ENCODE data around the gene RNF121. TPM values are rescaled to one million over a fixed set of nuclear protein-coding genes. Genes with fewer than 3 reads are reported as not detected.
A peak's percentile ranks its signal among the peaks of the same experiment; 100 is the strongest.

Gene RNF121
- total RNA-seq, 2 experiments from 2014 or later, result 15.4 to 16.8 TPM

GRCh38 chr11:71940561-71941219 is 11.8 kb downstream of the RNF121 start:
- H3K4me3 Mint-ChIP-seq, result no peak overlapping the region
- peaks cover 7% of the 10 kb centered on the region for H3K36me3 Mint-ChIP-seq (ENCODE audit: low read depth)
- no peaks in the 10 kb centered on the region for H3K27me3 Mint-ChIP-seq (ENCODE audit: low read depth)
- H3K4me1 Mint-ChIP-seq (ENCODE audit: low read depth), result peaks cover 10% of the 10 kb centered on the region
- H3K27ac Mint-ChIP-seq, result no peak overlapping the region
- CTCF ChIA-PET, result interaction anchor here (1.1 kb wide), 1 partner anchor 13 kb away, joined by 4 read pairs; no protein-coding TSS in a partner anchor
- intact Hi-C loops (cut with micrococcal nuclease), result no loop called here
- no peak for DNase-seq
- H3K9me3 Mint-ChIP-seq, result no peaks in the 10 kb centered on the region

GRCh38 chr11:71946144-71946571 is 17.3 kb downstream of the RNF121 start:
- Mint-ChIP-seq H3K27ac (peak overlapping the region; percentile 28), H3K4me1 (ENCODE audit: low read depth) (peaks cover 18% of the 10 kb centered on the region), H3K4me3 (no peak overlapping the region)

GRCh38 chr11:71947498-71947897 is 18.7 kb downstream of the RNF121 start:
- no peak overlapping the region for H3K27ac Mint-ChIP-seq
- peaks cover 18% of the 10 kb centered on the region for H3K4me1 Mint-ChIP-seq (ENCODE audit: low read depth)
- intact Hi-C loops (cut with micrococcal nuclease), result no loop called here
- H3K36me3 Mint-ChIP-seq (ENCODE audit: low read depth), result peaks cover 3% of the 10 kb centered on the region
- no peaks in the 10 kb centered on the region for H3K9me3 Mint-ChIP-seq
- no peak overlapping the region for H3K4me3 Mint-ChIP-seq
- no peaks in the 10 kb centered on the region for H3K27me3 Mint-ChIP-seq (ENCODE audit: low read depth)
- no peak for DNase-seq
- CTCF ChIA-PET, result no interaction called here

More at GRCh38 chr11:71946144-71946571, 17.3 kb downstream of the RNF121 start:
- Mint-ChIP-seq H3K36me3 (ENCODE audit: low read depth) (peaks cover 3% of the 10 kb centered on the region), H3K9me3 (no peaks in the 10 kb centered on the region), H3K27me3 (ENCODE audit: low read depth) (no peaks in the 10 kb centered on the region)
- intact Hi-C loops (cut with micrococcal nuclease), result no loop called here
- DNase-seq, result peak; percentile 13
- CTCF ChIA-PET, result no interaction called here

GRCh38 chr11:71948314-71949027 is 19.6 kb downstream of the RNF121 start:
- H3K4me1 Mint-ChIP-seq (ENCODE audit: low read depth), result peaks cover 20% of the 10 kb centered on the region
- intact Hi-C loops (cut with micrococcal nuclease), result no loop called here
- H3K36me3 Mint-ChIP-seq (ENCODE audit: low read depth), result peaks cover 3% of the 10 kb centered on the region
- CTCF ChIA-PET, result no interaction called here
- DNase-seq, result no peak
- H3K27ac Mint-ChIP-seq, result no peak overlapping the region
- no peaks in the 10 kb centered on the region for H3K9me3 Mint-ChIP-seq
- H3K4me3 Mint-ChIP-seq, result no peak overlapping the region
- H3K27me3 Mint-ChIP-seq (ENCODE audit: low read depth), result no peaks in the 10 kb centered on the region

GRCh38 chr11:71949034-71949433 is 20.2 kb downstream of the RNF121 start:
- no peak overlapping the region for H3K4me3 Mint-ChIP-seq
- intact Hi-C loops (cut with micrococcal nuclease), result no loop called here
- CTCF ChIA-PET, result no interaction called here

GRCh38 chr11:71951741-71952310 is 23.0 kb downstream of the RNF121 start:
- Mint-ChIP-seq H3K27ac (no peak overlapping the region), H3K36me3 (ENCODE audit: low read depth) (peaks cover 3% of the 10 kb centered on the region), H3K9me3 (no peaks in the 10 kb centered on the region), H3K27me3 (ENCODE audit: low read depth) (no peaks in the 10 kb centered on the region), H3K4me3 (no peak overlapping the region), H3K4me1 (ENCODE audit: low read depth) (peaks cover 22% of the 10 kb centered on the region)
- CTCF ChIA-PET, result interaction anchor here (0.6 kb wide), 2 partner anchors 10 to 26 kb away, joined by 3 read pairs; no protein-coding TSS in a partner anchor
- DNase-seq, result no peak
- intact Hi-C loops (cut with micrococcal nuclease), result no loop called here

More at GRCh38 chr11:71949034-71949433, 20.2 kb downstream of the RNF121 start:
- Mint-ChIP-seq H3K9me3 (no peaks in the 10 kb centered on the region), H3K27me3 (ENCODE audit: low read depth) (no peaks in the 10 kb centered on the region), H3K4me1 (ENCODE audit: low read depth) (peaks cover 18% of the 10 kb centered on the region), H3K36me3 (ENCODE audit: low read depth) (peaks cover 3% of the 10 kb centered on the region), H3K27ac (no peak overlapping the region)
- DNase-seq, result no peak

GRCh38 chr11:71955898-71956456 is 27.1 kb downstream of the RNF121 start:
- CTCF ChIA-PET, result interaction anchor here (1.2 kb wide), 1 partner anchor 92 kb away, joined by 3 read pairs; no protein-coding TSS in a partner anchor
- Mint-ChIP-seq H3K4me3 (no peak overlapping the region), H3K27me3 (ENCODE audit: low read depth) (no peaks in the 10 kb centered on the region), H3K9me3 (no peaks in the 10 kb centered on the region), H3K4me1 (ENCODE audit: low read depth) (peaks cover 22% of the 10 kb centered on the region), H3K36me3 (ENCODE audit: low read depth) (peaks cover 11% of the 10 kb centered on the region), H3K27ac (no peak overlapping the region)
- DNase-seq, result no peak
- intact Hi-C loops (cut with micrococcal nuclease), result no loop called here

GRCh38 chr11:71962428-71963038 is 33.7 kb downstream of the RNF121 start:
- peaks cover 23% of the 10 kb centered on the region for H3K36me3 Mint-ChIP-seq (ENCODE audit: low read depth)
- H3K4me3 Mint-ChIP-seq, result no peak overlapping the region
- intact Hi-C loops (cut with micrococcal nuclease), result loop anchor here (2.0 kb wide), 1 partner anchor 34 kb away; the partner anchor contains the start of genes RNF121 and XNDC1N
- H3K27me3 Mint-ChIP-seq (ENCODE audit: low read depth), result no peaks in the 10 kb centered on the region
- DNase-seq, result no peak
- peak overlapping the region; percentile 66 for H3K27ac Mint-ChIP-seq
- no peaks in the 10 kb centered on the region for H3K9me3 Mint-ChIP-seq
- H3K4me1 Mint-ChIP-seq (ENCODE audit: low read depth), result peaks cover 18% of the 10 kb centered on the region
- CTCF ChIA-PET, result interaction anchor here (0.6 kb wide), 1 partner anchor 1562 kb away, joined by 3 read pairs; no protein-coding TSS in a partner anchor

GRCh38 chr11:71963468-71963867 is 34.6 kb downstream of the RNF121 start:
- no peak for DNase-seq
- Mint-ChIP-seq H3K9me3 (no peaks in the 10 kb centered on the region), H3K27ac (no peak overlapping the region), H3K4me3 (no peak overlapping the region), H3K4me1 (ENCODE audit: low read depth) (peaks cover 17% of the 10 kb centered on the region), H3K36me3 (ENCODE audit: low read depth) (peaks cover 26% of the 10 kb centered on the region), H3K27me3 (ENCODE audit: low read depth) (no peaks in the 10 kb centered on the region)
- intact Hi-C loops (cut with micrococcal nuclease), result loop anchor here (2.0 kb wide), 1 partner anchor 35 kb away; the partner anchor contains the start of genes RNF121 and XNDC1N
- CTCF ChIA-PET, result no interaction called here

- intact Hi-C loops (cut with micrococcal nuclease), result no loop called here
- peaks cover 17% of the 10 kb centered on the region for H3K4me1 Mint-ChIP-seq (ENCODE audit: low read depth)
- no peaks in the 10 kb centered on the region for H3K9me3 Mint-ChIP-seq
These were observed 35.8 kb downstream of the RNF121 start for GRCh38 chr11:71964641-71965040.

GRCh38 chr11:71971680-71972079 is 42.8 kb downstream of the RNF121 start:
- intact Hi-C loops (cut with micrococcal nuclease), result no loop called here
- DNase-seq, result no peak
- no peak overlapping the region for H3K27ac Mint-ChIP-seq
- CTCF ChIA-PET, result interaction anchor here (0.8 kb wide), 1 partner anchor 172 kb away, joined by 3 read pairs; no protein-coding TSS in a partner anchor
- peaks cover 6% of the 10 kb centered on the region for H3K36me3 Mint-ChIP-seq (ENCODE audit: low read depth)
- peaks cover 4% of the 10 kb centered on the region for H3K4me1 Mint-ChIP-seq (ENCODE audit: low read depth)
- no peak overlapping the region for H3K4me3 Mint-ChIP-seq
- no peaks in the 10 kb centered on the region for H3K27me3 Mint-ChIP-seq (ENCODE audit: low read depth)
- H3K9me3 Mint-ChIP-seq, result no peaks in the 10 kb centered on the region

More at GRCh38 chr11:71964641-71965040, 35.8 kb downstream of the RNF121 start:
- no peak overlapping the region for H3K27ac Mint-ChIP-seq
- CTCF ChIA-PET, result no interaction called here
- DNase-seq, result no peak
- H3K4me3 Mint-ChIP-seq, result no peak overlapping the region
- H3K36me3 Mint-ChIP-seq (ENCODE audit: low read depth), result peaks cover 26% of the 10 kb centered on the region
- H3K27me3 Mint-ChIP-seq (ENCODE audit: low read depth), result no peaks in the 10 kb centered on the region

All from activated naive CD4-positive, alpha-beta T cell treated with anti-CD3 and anti-CD28 coated beads for 36 hours (primary cell).